Osteocyte (in vitro differentiated cells): ENCODE data around the gene KDM2B. TPM values are rescaled to one million over a fixed set of nuclear protein-coding genes. Genes with fewer than 3 reads are reported as not detected.

Experiments used
- DNase-seq: peaks from one replicate; pipeline ENCODE4 v3.0.0; 2021; ENCODE audit warnings: mixed read lengths; ENCODE audit not compliant: unreplicated experiment; ENCODE audit errors: extremely low spot score
- H3K27ac Mint-ChIP-seq: one replicate; pipeline ENCODE4 v1.8.0; 2021; ENCODE audit warnings: mild to moderate bottlenecking, mixed read lengths; ENCODE audit not compliant: unreplicated experiment
- H3K27me3 Mint-ChIP-seq: one replicate; pipeline ENCODE4 v1.8.0; 2021; ENCODE audit warnings: mixed read lengths; ENCODE audit not compliant: unreplicated experiment
- H3K36me3 Mint-ChIP-seq: one replicate; pipeline ENCODE4 v1.8.0; 2021; ENCODE audit warnings: mixed read lengths; ENCODE audit not compliant: unreplicated experiment
- H3K4me1 Mint-ChIP-seq: one replicate; pipeline ENCODE4 v1.8.0; 2021; ENCODE audit warnings: mixed read lengths; ENCODE audit not compliant: unreplicated experiment
- H3K4me3 Mint-ChIP-seq: one replicate; pipeline ENCODE4 v1.8.0; 2021; ENCODE audit warnings: mild to moderate bottlenecking, moderate library complexity, mixed read lengths; ENCODE audit not compliant: unreplicated experiment
- H3K9me3 Mint-ChIP-seq: one replicate; pipeline ENCODE4 v1.8.0; 2021; ENCODE audit warnings: mixed read lengths; ENCODE audit not compliant: unreplicated experiment
- CTCF ChIP-seq: fragments of 200-600 bp; sonication (generic); IDR thresholded peaks from 2 replicates; pipeline ENCODE4 v1.5.0; 2021; ENCODE audit warnings: antibody characterized with exemption, mild to moderate bottlenecking, moderate library complexity
- total RNA-seq: library from RNA; stranded (reverse); gene quantifications from 2 replicates; pipeline ENCODE4 v1.2.1, GENCODE V29; 2021

Gene KDM2B
- total RNA-seq, 1 donor from 2014 or later = 31.9 TPM

DNA sequence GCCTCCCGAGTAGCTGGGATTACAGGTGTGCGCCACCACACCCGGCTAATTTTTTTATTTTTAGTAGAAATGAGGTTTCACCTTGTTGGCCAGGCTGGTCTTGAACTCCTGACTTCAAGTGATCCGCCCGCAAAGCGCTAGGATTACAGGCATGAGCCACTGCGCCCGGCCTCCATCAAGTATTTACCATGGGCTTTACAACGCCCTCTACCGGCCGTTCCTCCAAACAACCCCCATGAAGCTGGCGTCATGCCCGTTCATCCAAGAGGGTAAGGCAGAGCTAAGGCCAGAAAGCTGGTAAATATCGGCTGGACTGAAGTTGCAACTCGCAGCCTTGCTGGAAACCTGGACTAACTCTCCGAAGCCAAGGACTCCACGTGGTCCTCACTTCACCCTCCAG, 139.3 kb downstream of the KDM2B start:
- H3K4me1 Mint-ChIP-seq = peaks cover 3% of the 10 kb centered on the region
- no peak for TF ChIP-seq CTCF
- H3K9me3 Mint-ChIP-seq = peaks cover 5% of the 10 kb centered on the region
- H3K27me3 Mint-ChIP-seq = no peaks in the 10 kb centered on the region
- peaks cover 27% of the 10 kb centered on the region for H3K36me3 Mint-ChIP-seq
- H3K4me3 Mint-ChIP-seq = no peak overlapping the region
- no peak overlapping the region for H3K27ac Mint-ChIP-seq
- no peak for DNase-seq

- Mint-ChIP-seq H3K36me3 (peaks cover 32% of the 10 kb centered on the region), H3K4me3 (no peak overlapping the region), H3K27me3 (no peaks in the 10 kb centered on the region), H3K9me3 (peaks cover 7% of the 10 kb centered on the region), H3K27ac (no peak overlapping the region), H3K4me1 (peaks cover 3% of the 10 kb centered on the region)
- DNase-seq = no peak
- TF ChIP-seq CTCF = no peak
Observed at GRCh38 chr12:121440768-121441167, 140.1 kb downstream of the KDM2B start.

- peaks cover 7% of the 10 kb centered on the region for H3K9me3 Mint-ChIP-seq
Observed at GRCh38 chr12:121439715-121440114, 141.1 kb downstream of the KDM2B start.

DNA sequence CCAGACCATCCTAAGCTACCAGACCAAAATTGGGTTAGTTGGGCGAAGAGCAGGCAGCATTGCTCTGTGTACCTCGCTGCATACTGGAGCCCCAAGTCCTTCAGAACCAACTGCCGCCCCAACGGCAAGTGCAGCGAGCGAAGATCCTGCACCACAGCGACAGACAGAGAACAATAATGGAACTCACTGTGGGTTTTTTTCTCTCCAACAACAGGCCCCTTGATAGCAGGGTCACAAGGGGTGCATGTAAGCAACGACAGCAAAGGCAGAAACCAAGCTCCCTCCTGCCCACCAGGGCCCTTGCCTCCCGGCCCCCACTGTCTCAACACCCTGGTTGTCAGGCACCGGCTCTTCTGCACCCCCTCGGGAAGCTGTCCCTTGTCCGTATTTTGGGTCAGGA, 141.9 kb downstream of the KDM2B start:
- H3K27me3 Mint-ChIP-seq = no peaks in the 10 kb centered on the region
- H3K36me3 Mint-ChIP-seq = peaks cover 40% of the 10 kb centered on the region
- H3K27ac Mint-ChIP-seq = no peak overlapping the region
- H3K4me1 Mint-ChIP-seq = peaks cover 3% of the 10 kb centered on the region
- no peak for DNase-seq
- no peak for TF ChIP-seq CTCF
- no peak overlapping the region for H3K4me3 Mint-ChIP-seq
- peaks cover 7% of the 10 kb centered on the region for H3K9me3 Mint-ChIP-seq

More at GRCh38 chr12:121439715-121440114, 141.1 kb downstream of the KDM2B start:
- Mint-ChIP-seq H3K36me3 (peaks cover 38% of the 10 kb centered on the region), H3K27ac (no peak overlapping the region), H3K4me3 (no peak overlapping the region), H3K27me3 (no peaks in the 10 kb centered on the region), H3K4me1 (peaks cover 3% of the 10 kb centered on the region)
- TF ChIP-seq CTCF = no peak
- DNase-seq = no peak

- Mint-ChIP-seq H3K4me1 (no peaks in the 10 kb centered on the region), H3K27ac (no peak overlapping the region), H3K9me3 (peaks cover 7% of the 10 kb centered on the region), H3K36me3 (peaks cover 50% of the 10 kb centered on the region), H3K4me3 (no peak overlapping the region), H3K27me3 (no peaks in the 10 kb centered on the region)
- DNase-seq = no peak
- TF ChIP-seq CTCF = no peak
Observed at GRCh38 chr12:121436706-121437105, 144.1 kb downstream of the KDM2B start.
